ENCODE data around the gene CERS5.

DNA sequence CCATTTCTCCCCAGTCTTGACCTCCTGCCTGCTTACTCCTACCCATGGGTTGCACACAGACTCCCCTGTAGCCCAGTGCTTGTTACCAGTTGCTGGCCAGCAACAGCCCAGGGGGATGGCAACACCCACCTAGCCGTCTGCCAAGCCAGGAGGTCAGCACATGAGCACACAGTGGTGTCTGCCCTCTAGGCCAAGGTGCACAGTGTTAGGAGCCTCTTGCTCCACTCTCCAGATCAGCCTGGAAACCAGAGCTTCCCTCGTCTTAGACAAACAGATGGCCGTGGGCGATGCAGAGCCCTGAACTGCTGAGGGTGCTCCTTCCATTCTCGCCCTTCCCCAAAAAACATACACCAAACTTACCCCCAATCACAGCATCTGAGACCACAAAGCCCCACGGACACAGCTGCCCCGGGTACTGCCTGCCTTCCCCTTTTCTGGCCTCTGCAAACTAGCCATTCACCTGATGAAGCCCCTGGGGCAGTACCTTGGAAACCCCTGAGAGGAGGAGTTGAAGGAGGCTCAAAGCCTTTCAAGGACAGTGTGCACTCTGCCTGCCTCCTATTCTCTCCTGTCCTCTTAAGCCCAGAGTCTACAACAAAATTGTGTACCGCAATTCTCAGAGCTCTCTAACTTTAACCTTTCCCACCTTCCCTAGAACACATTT is 64.4 kb downstream of the CERS5 start:
- TF ChIP-seq EZH2phosphoT487 (conservative IDR thresholded peaks at IDR 0.05; ENCODE audit: low read length), result no peak
- TF ChIP-seq, protein P1, sequence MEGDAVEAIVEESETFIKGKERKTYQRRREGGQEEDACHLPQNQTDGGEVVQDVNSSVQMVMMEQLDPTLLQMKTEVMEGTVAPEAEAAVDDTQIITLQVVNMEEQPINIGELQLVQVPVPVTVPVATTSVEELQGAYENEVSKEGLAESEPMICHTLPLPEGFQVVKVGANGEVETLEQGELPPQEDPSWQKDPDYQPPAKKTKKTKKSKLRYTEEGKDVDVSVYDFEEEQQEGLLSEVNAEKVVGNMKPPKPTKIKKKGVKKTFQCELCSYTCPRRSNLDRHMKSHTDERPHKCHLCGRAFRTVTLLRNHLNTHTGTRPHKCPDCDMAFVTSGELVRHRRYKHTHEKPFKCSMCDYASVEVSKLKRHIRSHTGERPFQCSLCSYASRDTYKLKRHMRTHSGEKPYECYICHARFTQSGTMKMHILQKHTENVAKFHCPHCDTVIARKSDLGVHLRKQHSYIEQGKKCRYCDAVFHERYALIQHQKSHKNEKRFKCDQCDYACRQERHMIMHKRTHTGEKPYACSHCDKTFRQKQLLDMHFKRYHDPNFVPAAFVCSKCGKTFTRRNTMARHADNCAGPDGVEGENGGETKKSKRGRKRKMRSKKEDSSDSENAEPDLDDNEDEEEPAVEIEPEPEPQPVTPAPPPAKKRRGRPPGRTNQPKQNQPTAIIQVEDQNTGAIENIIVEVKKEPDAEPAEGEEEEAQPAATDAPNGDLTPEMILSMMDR (IDR thresholded peaks at IDR 0.05; ENCODE audit: insufficient read depth, low read length, poor library complexity, severe bottlenecking), result no peak

Measured in SU-DHL-6 (cell line).